H9 (cell line): ENCODE data around the gene UNC50. TPM values are rescaled to one million over a fixed set of nuclear protein-coding genes. Genes with fewer than 3 reads are reported as not detected.
A peak's percentile ranks its signal among the peaks of the same experiment; 100 is the strongest.

ENCODE experiments used
- DNase-seq: peaks from one replicate; pipeline ENCODE4 v3.0.0-alpha.2; 2017
- H2AFZ ChIP-seq: one replicate; pipeline ENCODE4 v1.6.1; 2013; ENCODE audit warnings: mild to moderate bottlenecking, low read length, control low read depth, moderate library complexity
- H2AK5ac ChIP-seq: 2 replicates; pipeline ENCODE4 v1.6.1; 2013; ENCODE audit warnings: low read length, control low read depth, mixed read lengths; ENCODE audit not compliant: insufficient read length
- H2BK120ac ChIP-seq: one replicate; pipeline ENCODE4 v1.6.1; 2013; ENCODE audit warnings: low read depth, mild to moderate bottlenecking, low read length, control low read depth, inconsistent platforms; ENCODE audit not compliant: poor library complexity, severe bottlenecking
- H2BK12ac ChIP-seq: 2 replicates; pipeline ENCODE4 v1.6.1; 2013; ENCODE audit warnings: low read length, control low read depth, mixed read lengths, low read depth; ENCODE audit not compliant: insufficient read length
- H2BK15ac ChIP-seq: 2 replicates; pipeline ENCODE4 v1.6.1; 2013; ENCODE audit warnings: low read depth, low read length, control low read depth
- H2BK20ac ChIP-seq: one replicate; pipeline ENCODE4 v1.6.1; 2013; ENCODE audit warnings: low read depth, mild to moderate bottlenecking, low read length, control low read depth, inconsistent platforms; ENCODE audit not compliant: poor library complexity, severe bottlenecking
- H2BK5ac ChIP-seq: 2 replicates; pipeline ENCODE4 v1.6.1; 2013; ENCODE audit warnings: low read length, control low read depth, mixed read lengths; ENCODE audit not compliant: insufficient read length
- H3K14ac ChIP-seq: 2 replicates; pipeline ENCODE4 v1.6.1; 2013; ENCODE audit warnings: low read length, control low read depth; ENCODE audit not compliant: insufficient read depth
- H3K18ac ChIP-seq: 2 replicates; pipeline ENCODE4 v1.6.1; 2013; ENCODE audit warnings: low read depth, mild to moderate bottlenecking, mixed read lengths, low read length, control low read depth; ENCODE audit not compliant: insufficient read length
- H3K23ac ChIP-seq: 2 replicates; pipeline ENCODE4 v1.6.1; 2013; ENCODE audit warnings: low read length, control low read depth, mixed read lengths, low read depth; ENCODE audit not compliant: insufficient read length
- H3K23me2 ChIP-seq: 2 replicates; pipeline ENCODE4 v1.6.1; 2013; ENCODE audit warnings: low read depth, mild to moderate bottlenecking, mixed read lengths, low read length, control low read depth; ENCODE audit not compliant: insufficient read length, poor library complexity, severe bottlenecking
- H3K27ac ChIP-seq: 2 replicates; pipeline ENCODE4 v1.5.1; 2013; ENCODE audit warnings: low read length, control low read depth, mixed read lengths, low read depth; ENCODE audit not compliant: insufficient read length
- H3K27me3 ChIP-seq: 2 replicates; pipeline ENCODE4 v1.6.1; 2013; ENCODE audit warnings: low read length, control low read depth, inconsistent platforms; ENCODE audit not compliant: insufficient read depth
- H3K4ac ChIP-seq: 2 replicates; pipeline ENCODE4 v1.6.1; 2013; ENCODE audit warnings: low read depth, mild to moderate bottlenecking, control low read depth, inconsistent platforms, low read length, moderate library complexity
- H3K4me1 ChIP-seq: 2 replicates; pipeline ENCODE4 v1.6.1; 2013; ENCODE audit warnings: low read length, control low read depth, inconsistent platforms; ENCODE audit not compliant: insufficient read depth
- H3K4me2 ChIP-seq: 2 replicates; pipeline ENCODE4 v1.6.1; 2013; ENCODE audit warnings: low read length, control low read depth, mixed read lengths; ENCODE audit not compliant: insufficient read length, insufficient read depth
- H3K56ac ChIP-seq: 2 replicates; pipeline ENCODE4 v1.6.1; 2013; ENCODE audit warnings: low read depth, mild to moderate bottlenecking, mixed read lengths, low read length, control low read depth; ENCODE audit not compliant: insufficient read length
- H3K79me1 ChIP-seq: 2 replicates; pipeline ENCODE4 v1.6.1; 2013; ENCODE audit warnings: low read depth, mild to moderate bottlenecking, moderate library complexity, low read length, control low read depth, inconsistent platforms; ENCODE audit not compliant: insufficient read depth, poor library complexity, severe bottlenecking
- H3K79me2 ChIP-seq: 2 replicates; pipeline ENCODE4 v1.6.1; 2013; ENCODE audit warnings: low read length, control low read depth, inconsistent platforms; ENCODE audit not compliant: insufficient read depth
- H3K9ac ChIP-seq: 2 replicates; pipeline ENCODE4 v1.6.1; 2013; ENCODE audit warnings: low read length, control low read depth, mixed read lengths; ENCODE audit not compliant: insufficient read length; ENCODE audit errors: extremely low read depth
- H3K9me3 ChIP-seq: one replicate; pipeline ENCODE4 v1.6.1; 2013; ENCODE audit warnings: low read depth, low read length, inconsistent platforms; ENCODE audit not compliant: control insufficient read depth
- H3T11ph ChIP-seq: one replicate; pipeline ENCODE4 v1.6.1; 2013; ENCODE audit warnings: mild to moderate bottlenecking, low read length, control low read depth, inconsistent platforms
- H4K20me1 ChIP-seq: one replicate; pipeline ENCODE4 v1.6.1; 2013; ENCODE audit not compliant: control insufficient read depth, insufficient read length, insufficient read depth
- H4K5ac ChIP-seq: 2 replicates; pipeline ENCODE4 v1.6.1; 2013; ENCODE audit warnings: low read depth, mild to moderate bottlenecking, mixed read lengths, low read length, control low read depth; ENCODE audit not compliant: insufficient read length
- H4K8ac ChIP-seq: replicated peaks from 2 replicates; pipeline ENCODE4 v1.6.1; 2013; ENCODE audit warnings: low read length, control low read depth, mixed read lengths, low read depth; ENCODE audit not compliant: insufficient read length
- H4K91ac ChIP-seq: 2 replicates; pipeline ENCODE4 v1.6.1; 2013; ENCODE audit warnings: low read depth, mild to moderate bottlenecking, moderate library complexity, mixed read lengths, low read length, control low read depth; ENCODE audit not compliant: insufficient read length
- H3K27ac Mint-ChIP-seq, 3 experiments: 2 replicates in 2 of 3; 3 replicates in 1 of 3; pipeline ENCODE4 v1.8.0; 2020 to 2021; ENCODE audit warnings: mixed read lengths in 3 of 3, mild to moderate bottlenecking in 1 of 3, moderate library complexity in 1 of 3
- H3K27me3 Mint-ChIP-seq: 2 replicates; pipeline ENCODE4 v1.8.0; 2021; ENCODE audit warnings: low read depth, mild to moderate bottlenecking, moderate library complexity, mixed read lengths
- H3K36me3 Mint-ChIP-seq, 3 experiments: 2 replicates in 2 of 3; 3 replicates in 1 of 3; pipeline ENCODE4 v1.8.0; 2020 to 2021; ENCODE audit warnings: low read depth in 3 of 3, mixed read lengths in 3 of 3; ENCODE audit not compliant: insufficient read depth in 1 of 3
- H3K4me1 Mint-ChIP-seq, 2 experiments: 2 replicates each; pipeline ENCODE4 v1.8.0; 2020; ENCODE audit warnings: mixed read lengths in 2 of 2
- H3K4me3 Mint-ChIP-seq, 2 experiments: 2 replicates in 1 of 2; 3 replicates in 1 of 2; pipeline ENCODE4 v1.8.0; 2020 to 2021; ENCODE audit warnings: mild to moderate bottlenecking in 2 of 2, mixed read lengths in 2 of 2, moderate library complexity in 1 of 2
- H3K9me3 Mint-ChIP-seq, 2 experiments: 2 replicates in 1 of 2; 3 replicates in 1 of 2; pipeline ENCODE4 v1.8.0; 2020; ENCODE audit warnings: mild to moderate bottlenecking in 2 of 2, mixed read lengths in 2 of 2, moderate library complexity in 1 of 2
- CTCF ChIP-seq: fragments of 200-600 bp; sonication (generic); conservative IDR thresholded peaks from 3 replicates; pipeline ENCODE4 v1.8.0; 2021; ENCODE audit warnings: antibody characterized with exemption, mild to moderate bottlenecking
- WGBS: extraction: QIAGEN DNeasy Blood & Tissue Kit; methylation state at CpG from one replicate; pipeline ENCODE4 v1.1.7; 2013; ENCODE audit warnings: missing lambda C conversion rate, low lambda C conversion rate, mixed read lengths; ENCODE audit not compliant: insufficient read length; ENCODE audit errors: extremely low coverage; 5-methylcytosine and 5-hydroxymethylcytosine counted together
- total RNA-seq: library from RNA; stranded (reverse); gene quantifications from 2 replicates; pipeline ENCODE4 v1.2.1, GENCODE V29; 2021

The UNC50 gene
- total RNA-seq, 1 experiment from 2014 or later, result 35.4 TPM

GRCh38 chr2:98578231-98578630 lies 30.2 kb upstream of the UNC50 start:
- DNase-seq, result no peak
- H3K9me3 Mint-ChIP-seq, result no peaks in the 10 kb centered on the region

More at GRCh38 chr2:98578231-98578630, 30.2 kb upstream of the UNC50 start:
- Histone ChIP-seq H2BK12ac (no peak overlapping the region), H4K5ac (no peak overlapping the region), H3K56ac (no peak overlapping the region), H3K14ac (no peak overlapping the region), H2BK20ac (no peak overlapping the region), H3K18ac (no peak overlapping the region), H3K4me2 (no peak overlapping the region), H3K9ac (no peak overlapping the region), H3T11ph (no peak overlapping the region), H3K27me3 (no peaks in the 10 kb centered on the region), H3K23me2 (no peaks in the 10 kb centered on the region), H2BK5ac (no peak overlapping the region), H3K23ac (no peak overlapping the region), H4K91ac (no peak overlapping the region), H2BK120ac (no peak overlapping the region), H3K9me3 (no peaks in the 10 kb centered on the region), H3K79me1 (no peaks in the 10 kb centered on the region), H4K20me1 (no peaks in the 10 kb centered on the region), H4K8ac (no peak overlapping the region), H2AK5ac (no peak overlapping the region), H2BK15ac (no peak overlapping the region), H3K4ac (no peak overlapping the region), H3K27ac (no peak overlapping the region), H2AFZ (no peak overlapping the region), H3K79me2 (no peaks in the 10 kb centered on the region), H3K4me1 (no peaks in the 10 kb centered on the region)
- no peaks in the 10 kb centered on the region for H3K4me1 Mint-ChIP-seq
- WGBS, result no CpG with 5 or more reads among the region's 9 CpGs
- no peak overlapping the region; a peak in 1 of 5 replicates for H3K4me3 Mint-ChIP-seq
- H3K36me3 Mint-ChIP-seq, result peaks cover 2 to 62% (median 36%) of the 10 kb centered on the region in 3 experiments; a peak in 6 of 7 replicates
- TF ChIP-seq CTCF, result no peak
- H3K27me3 Mint-ChIP-seq, result no peaks in the 10 kb centered on the region
- peak overlapping the region in 1 of 3 experiments; percentile 85; a peak in 1 of 7 replicates for H3K27ac Mint-ChIP-seq
